Measurements from ENCODE around the gene WASHC3. TPM values are rescaled to one million over a fixed set of nuclear protein-coding genes. Genes with fewer than 3 reads are reported as not detected.

The WASHC3 gene
- 28.0 to 36.8 TPM (median 29.7 TPM) in 5 replicates for total RNA-seq (2022; extraction: Qiagen RNA extraction; ENCODE audit: low read depth)

GRCh38 chr12:102061560-102062418 lies at the start of gene WASHC3:
Gene WASHC3, minus strand, starts transcription at chr12:102061991. Its CDS starts 29 bp downstream, at chr12:102061962.

Other genes starting within 250 kb of the WASHC3 start
- gene GNPTAB, start 231.0 kb downstream of the WASHC3 start, total RNA-seq (2022; extraction: Qiagen RNA extraction; ENCODE audit: low read depth) = 13.6 to 17.8 TPM (median 16.0 TPM) in 5 replicates
- gene DRAM1, start 184.4 kb downstream of the WASHC3 start, total RNA-seq (2022; extraction: Qiagen RNA extraction; ENCODE audit: low read depth) = 23.7 to 28.8 TPM (median 27.6 TPM) in 5 replicates
- gene NUP37, start 58.1 kb upstream of the WASHC3 start, total RNA-seq (2022; extraction: Qiagen RNA extraction; ENCODE audit: low read depth) = 68.7 to 77.3 TPM (median 74.3 TPM) in 5 replicates
- gene PARPBP, start 58.2 kb upstream of the WASHC3 start, total RNA-seq (2022; extraction: Qiagen RNA extraction; ENCODE audit: low read depth) = 20.5 to 27.2 TPM (median 25.6 TPM) in 5 replicates
- gene PMCH, start 135.8 kb upstream of the WASHC3 start, total RNA-seq (2022; extraction: Qiagen RNA extraction; ENCODE audit: low read depth) = 0.20 TPM in 1 of 5 replicates, not detected in the others